Measurements from ENCODE around the gene SPECC1L.

Gene SPECC1L

DNA sequence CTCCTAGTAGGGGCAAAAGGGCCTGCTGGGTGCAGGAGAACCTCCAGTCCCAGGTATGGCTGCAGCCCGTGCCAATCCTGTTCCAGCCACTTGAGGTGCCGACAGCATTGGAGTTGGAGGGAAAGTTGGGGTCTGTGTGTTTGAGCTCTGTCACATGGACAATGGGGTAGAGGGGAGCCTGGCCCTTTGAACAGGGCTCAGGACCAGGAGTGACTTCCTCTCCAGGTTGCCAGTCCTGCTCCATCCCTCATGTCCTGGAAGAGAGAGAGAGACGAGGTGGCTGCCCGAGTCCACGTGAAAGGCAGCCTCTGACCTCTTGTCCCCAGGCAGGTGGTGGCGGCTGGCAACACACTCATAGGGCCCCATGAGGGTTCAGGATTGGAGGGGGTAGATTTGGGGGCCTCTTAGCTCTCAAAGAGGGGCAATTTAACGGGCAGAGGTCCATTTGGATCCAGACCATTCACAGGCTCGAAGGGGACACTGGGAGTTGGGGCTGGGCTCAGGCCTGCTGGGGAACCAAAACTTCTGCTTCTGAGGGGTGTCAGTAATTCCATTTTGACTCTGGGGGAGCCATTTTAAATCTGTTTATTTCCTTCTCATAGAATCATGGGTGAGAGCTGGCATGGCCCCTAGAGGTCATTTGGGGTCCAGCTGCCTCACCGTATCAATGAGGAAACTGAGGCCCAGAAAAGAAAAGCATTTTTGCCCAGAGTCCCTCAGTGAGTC, 160.8 kb downstream of the SPECC1L start:
- no peak for FAIRE-seq
- no peak for DNase-seq (ENCODE audit: insufficient read length, low spot score)
- TF ChIP-seq SPI1 (IDR thresholded peaks at IDR 0.05; ENCODE audit: low read depth, low read length) (no peak), POLR2AphosphoS5 (IDR thresholded peaks at IDR 0.05; ENCODE audit: low read depth, low read length) (no peak), POLR2A (IDR thresholded peaks at IDR 0.05; ENCODE audit: low read depth, low read length) (no peak), TAF1 (IDR thresholded peaks at IDR 0.05; ENCODE audit: low read depth, low read length) (no peak), PAX5 (IDR thresholded peaks at IDR 0.05; ENCODE audit: insufficient read depth, low read length, severe bottlenecking) (no peak), POU2F2 (IDR thresholded peaks at IDR 0.05; ENCODE audit: low read depth, low read length) (no peak)

DNA sequence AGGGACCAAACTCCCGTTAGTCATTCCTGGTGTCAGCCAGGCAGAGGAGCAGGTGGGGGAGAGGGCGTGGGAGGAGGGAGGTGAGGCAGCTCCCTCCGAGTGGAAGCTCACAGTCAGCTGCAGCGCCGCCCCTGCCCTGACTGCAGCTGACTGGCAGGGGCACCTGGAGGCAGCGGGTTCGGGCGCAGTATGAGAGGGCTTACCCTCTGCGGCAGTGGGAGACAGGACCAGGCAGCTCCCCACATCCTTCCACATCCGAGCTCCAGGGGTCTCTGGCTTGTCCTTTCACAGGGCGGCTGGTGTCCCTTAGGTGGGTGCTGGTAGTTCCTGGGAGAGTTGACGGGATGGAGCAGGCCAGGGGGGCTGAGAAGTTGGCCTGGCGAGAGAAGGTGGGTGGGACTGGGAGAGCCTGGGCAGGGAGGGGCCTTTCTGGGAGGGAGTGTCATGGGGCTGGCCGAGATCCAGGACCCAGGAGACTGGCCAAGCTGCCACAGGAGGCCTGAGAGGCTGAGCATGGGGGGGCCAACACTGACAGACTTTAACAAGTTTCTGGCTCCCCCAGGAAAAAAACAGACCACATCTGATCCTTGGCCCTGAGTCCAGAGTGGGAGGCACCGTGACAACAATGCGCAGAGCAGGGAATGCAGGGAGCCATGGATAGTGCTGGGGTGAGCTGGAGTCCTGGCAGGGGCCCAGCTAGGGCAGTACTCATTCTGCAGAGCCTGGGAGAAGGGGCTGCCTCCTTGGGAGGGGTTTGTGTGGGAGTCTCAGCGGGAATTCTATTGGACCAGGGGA, 161.6 kb downstream of the SPECC1L start:
- FAIRE-seq (no peak), DNase-seq (ENCODE audit: insufficient read length, low spot score) (no peak)
- TF ChIP-seq TAF1 (IDR thresholded peaks at IDR 0.05; ENCODE audit: low read depth, low read length) = no peak
- TF ChIP-seq POU2F2 (IDR thresholded peaks at IDR 0.05; ENCODE audit: low read depth, low read length) = no peak
- TF ChIP-seq SPI1 (IDR thresholded peaks at IDR 0.05; ENCODE audit: low read depth, low read length) = no peak
- no peak for TF ChIP-seq POLR2AphosphoS5 (IDR thresholded peaks at IDR 0.05; ENCODE audit: low read depth, low read length)
- TF ChIP-seq PAX5 (IDR thresholded peaks at IDR 0.05; ENCODE audit: insufficient read depth, low read length, severe bottlenecking) = no peak
- TF ChIP-seq POLR2A (IDR thresholded peaks at IDR 0.05; ENCODE audit: low read depth, low read length) = no peak

DNA sequence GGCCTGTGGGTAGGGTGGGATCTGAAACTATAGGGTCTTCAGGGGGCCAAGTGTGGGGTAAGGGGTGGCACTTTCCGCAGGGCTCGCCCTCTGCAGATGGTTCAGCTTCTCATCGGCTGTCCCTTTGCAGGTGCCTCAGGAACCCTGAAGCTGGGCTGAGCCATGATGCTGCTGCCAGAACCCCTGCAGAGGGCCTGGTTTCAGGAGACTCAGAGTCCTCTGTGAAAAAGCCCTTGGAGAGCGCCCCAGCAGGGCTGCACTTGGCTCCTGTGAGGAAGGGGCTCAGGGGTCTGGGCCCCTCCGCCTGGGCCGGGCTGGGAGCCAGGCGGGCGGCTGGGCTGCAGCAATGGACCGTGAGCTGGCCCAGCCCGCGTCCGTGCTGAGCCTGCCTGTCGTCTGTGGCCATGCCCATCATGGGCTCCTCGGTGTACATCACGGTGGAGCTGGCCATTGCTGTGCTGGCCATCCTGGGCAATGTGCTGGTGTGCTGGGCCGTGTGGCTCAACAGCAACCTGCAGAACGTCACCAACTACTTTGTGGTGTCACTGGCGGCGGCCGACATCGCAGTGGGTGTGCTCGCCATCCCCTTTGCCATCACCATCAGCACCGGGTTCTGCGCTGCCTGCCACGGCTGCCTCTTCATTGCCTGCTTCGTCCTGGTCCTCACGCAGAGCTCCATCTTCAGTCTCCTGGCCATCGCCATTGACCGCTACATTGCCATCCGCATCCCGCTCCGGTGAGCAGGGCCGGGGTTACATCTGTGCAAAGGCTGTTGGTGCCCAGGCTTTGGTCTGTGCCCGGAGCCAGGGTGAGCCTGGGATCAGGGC, 162.6 kb downstream of the SPECC1L start:
- FAIRE-seq (peak; percentile 47), DNase-seq (ENCODE audit: insufficient read length, low spot score) (no peak)
- TF ChIP-seq POLR2AphosphoS5 (IDR thresholded peaks at IDR 0.05; ENCODE audit: low read depth, low read length) = no peak
- no peak for TF ChIP-seq POU2F2 (IDR thresholded peaks at IDR 0.05; ENCODE audit: low read depth, low read length)
- no peak for TF ChIP-seq SPI1 (IDR thresholded peaks at IDR 0.05; ENCODE audit: low read depth, low read length)
- no peak for TF ChIP-seq TAF1 (IDR thresholded peaks at IDR 0.05; ENCODE audit: low read depth, low read length)
- no peak for TF ChIP-seq POLR2A (IDR thresholded peaks at IDR 0.05; ENCODE audit: low read depth, low read length)
- TF ChIP-seq PAX5 (IDR thresholded peaks at IDR 0.05; ENCODE audit: insufficient read depth, low read length, severe bottlenecking) = no peak

DNA sequence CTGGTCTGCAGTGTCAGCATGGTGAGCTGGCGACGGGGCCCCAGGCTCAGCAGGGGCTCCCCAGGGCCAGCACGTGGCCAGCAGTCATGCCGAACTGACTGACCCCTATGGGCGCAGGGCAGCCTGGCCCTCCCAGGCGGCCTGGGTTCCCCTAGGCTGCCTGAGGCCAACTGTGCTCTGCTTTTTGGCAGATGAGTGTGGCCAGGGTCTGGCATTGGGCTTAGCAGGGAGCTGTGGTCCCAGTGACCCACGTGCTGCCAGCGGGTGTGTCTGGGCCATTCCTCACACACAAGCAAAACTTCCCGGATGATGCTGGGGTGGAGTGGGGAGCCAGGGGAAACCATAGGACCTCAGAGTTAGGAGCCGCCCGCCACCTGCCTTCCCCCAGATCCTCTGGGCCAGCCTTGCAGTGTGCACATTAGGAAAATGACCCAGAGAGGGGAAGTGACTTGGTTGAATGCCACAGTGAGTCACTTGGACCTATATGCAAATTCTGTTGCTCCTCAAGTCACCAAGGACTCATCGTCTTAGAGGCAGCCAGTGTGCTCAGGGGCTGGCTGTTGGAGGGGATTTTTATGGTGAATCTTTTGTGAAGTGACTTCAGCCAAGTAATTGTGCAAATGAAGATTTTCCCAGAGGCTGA, 163.3 kb downstream of the SPECC1L start:
- TF ChIP-seq POU2F2 (IDR thresholded peaks at IDR 0.05; ENCODE audit: low read depth, low read length) (peak; percentile 99), TAF1 (IDR thresholded peaks at IDR 0.05; ENCODE audit: low read depth, low read length) (peak; percentile 76; the same call in 1 of the 2 replicates), POLR2A (IDR thresholded peaks at IDR 0.05; ENCODE audit: low read depth, low read length) (peak; percentile 84), POLR2AphosphoS5 (IDR thresholded peaks at IDR 0.05; ENCODE audit: low read depth, low read length) (peak; percentile 84), SPI1 (IDR thresholded peaks at IDR 0.05; ENCODE audit: low read depth, low read length) (peak; percentile 95), PAX5 (IDR thresholded peaks at IDR 0.05; ENCODE audit: insufficient read depth, low read length, severe bottlenecking) (no peak)
- DNase-seq (ENCODE audit: insufficient read length, low spot score) (peak; percentile 65), FAIRE-seq (peak; percentile 98)

DNA sequence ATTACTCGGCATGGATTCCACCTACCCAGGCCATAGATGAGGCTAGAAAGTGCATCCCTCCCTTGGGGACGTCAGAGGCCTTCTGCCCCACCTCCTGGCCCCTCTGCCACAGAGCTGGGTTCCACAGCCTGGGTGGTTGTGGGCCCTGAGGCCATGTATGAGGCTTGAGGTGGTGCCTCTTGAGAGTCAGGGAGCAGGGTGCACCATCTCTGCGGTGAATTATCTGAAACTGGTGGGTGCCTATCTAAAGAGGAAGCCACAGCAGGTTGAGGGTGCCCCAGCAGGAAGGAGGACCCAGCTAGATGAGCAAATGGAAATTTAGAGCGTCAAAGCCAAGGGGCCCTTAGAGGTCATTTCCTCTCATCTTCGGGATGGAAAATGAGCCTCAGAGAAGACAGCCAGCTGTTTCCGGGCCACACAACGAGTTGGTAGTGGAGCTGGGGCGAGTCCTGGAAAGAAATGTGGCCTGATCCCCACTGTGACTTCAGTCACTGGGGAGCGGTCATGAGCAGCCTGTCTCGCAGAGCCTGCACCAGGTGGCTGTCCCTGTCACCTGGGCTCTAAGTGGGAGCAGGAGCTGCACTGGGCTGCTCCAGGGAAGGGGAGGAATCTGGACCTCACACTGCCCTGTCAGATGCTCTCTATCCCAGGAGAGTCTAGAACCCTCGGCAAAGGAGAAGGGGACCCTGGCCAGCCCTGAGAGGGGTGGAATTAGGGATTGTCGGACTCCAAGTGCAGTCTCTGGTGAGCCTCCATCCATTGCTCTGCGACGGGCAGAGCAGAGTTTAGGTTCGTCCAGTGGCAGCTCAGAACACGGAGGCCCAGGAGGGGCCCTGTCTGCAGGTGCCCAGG, 164.1 kb downstream of the SPECC1L start:
- FAIRE-seq (no peak), DNase-seq (ENCODE audit: insufficient read length, low spot score) (peak; percentile 68)
- TF ChIP-seq SPI1 (IDR thresholded peaks at IDR 0.05; ENCODE audit: low read depth, low read length) (peak; percentile 81), TAF1 (IDR thresholded peaks at IDR 0.05; ENCODE audit: low read depth, low read length) (peak; percentile 36; the same call in 1 of the 2 replicates), POLR2AphosphoS5 (IDR thresholded peaks at IDR 0.05; ENCODE audit: low read depth, low read length) (no peak), POU2F2 (IDR thresholded peaks at IDR 0.05; ENCODE audit: low read depth, low read length) (peak; percentile 70; the same call in 1 of the 2 replicates)

DNA sequence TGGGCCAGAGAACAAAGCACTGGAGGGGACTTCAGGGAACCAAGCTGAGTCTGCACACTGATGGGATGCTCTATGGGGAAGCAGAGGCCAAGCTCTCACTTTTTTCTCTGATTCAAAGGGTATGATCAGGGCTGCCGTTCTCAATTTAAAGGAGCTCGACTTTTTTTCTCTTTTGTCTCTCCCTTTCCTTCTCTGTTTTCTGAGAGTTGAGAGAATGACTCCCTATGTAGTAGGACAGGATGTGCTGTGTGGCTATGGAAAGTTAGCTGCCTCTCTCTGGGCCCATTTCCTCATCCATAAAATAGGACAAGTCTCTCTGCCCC, 164.7 kb downstream of the SPECC1L start:
- DNase-seq (ENCODE audit: insufficient read length, low spot score) (no peak), FAIRE-seq (no peak)
- TF ChIP-seq POLR2AphosphoS5 (IDR thresholded peaks at IDR 0.05; ENCODE audit: low read depth, low read length) = no peak
- no peak for TF ChIP-seq TAF1 (IDR thresholded peaks at IDR 0.05; ENCODE audit: low read depth, low read length)
- TF ChIP-seq POU2F2 (IDR thresholded peaks at IDR 0.05; ENCODE audit: low read depth, low read length) = no peak

DNA sequence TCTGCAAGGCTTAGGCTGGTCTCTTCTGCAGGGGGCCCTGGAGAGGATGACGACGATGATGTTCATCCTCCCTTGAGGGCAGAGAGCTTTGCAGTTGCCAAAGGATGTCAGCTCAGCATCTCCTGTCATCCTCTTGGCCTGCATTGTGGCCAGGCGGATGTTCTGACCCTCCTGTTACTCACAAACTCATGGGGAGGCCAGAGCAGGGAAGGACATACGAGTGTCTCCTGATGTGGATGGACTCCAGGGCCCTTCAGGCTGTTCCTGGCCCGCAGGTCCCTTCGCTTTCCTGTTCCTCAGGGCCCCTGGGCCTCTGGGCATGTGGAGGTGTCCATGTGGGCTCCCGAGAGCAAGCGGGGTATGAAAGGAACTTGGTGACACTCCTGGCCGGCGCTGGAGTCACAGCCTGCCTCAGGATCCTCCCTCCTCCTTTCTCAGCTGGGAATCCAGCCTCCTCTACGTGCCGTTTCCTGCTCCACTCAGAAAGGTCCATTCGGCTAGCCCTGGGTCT, 165.3 kb downstream of the SPECC1L start:
- TF ChIP-seq POU2F2 (IDR thresholded peaks at IDR 0.05; ENCODE audit: low read depth, low read length) (no peak), TAF1 (IDR thresholded peaks at IDR 0.05; ENCODE audit: low read depth, low read length) (no peak), PAX5 (IDR thresholded peaks at IDR 0.05; ENCODE audit: insufficient read depth, low read length, severe bottlenecking) (no peak), POLR2AphosphoS5 (IDR thresholded peaks at IDR 0.05; ENCODE audit: low read depth, low read length) (no peak), SPI1 (IDR thresholded peaks at IDR 0.05; ENCODE audit: low read depth, low read length) (no peak), POLR2A (IDR thresholded peaks at IDR 0.05; ENCODE audit: low read depth, low read length) (no peak)
- DNase-seq (ENCODE audit: insufficient read length, low spot score) (no peak), FAIRE-seq (peak; percentile 71)

DNA sequence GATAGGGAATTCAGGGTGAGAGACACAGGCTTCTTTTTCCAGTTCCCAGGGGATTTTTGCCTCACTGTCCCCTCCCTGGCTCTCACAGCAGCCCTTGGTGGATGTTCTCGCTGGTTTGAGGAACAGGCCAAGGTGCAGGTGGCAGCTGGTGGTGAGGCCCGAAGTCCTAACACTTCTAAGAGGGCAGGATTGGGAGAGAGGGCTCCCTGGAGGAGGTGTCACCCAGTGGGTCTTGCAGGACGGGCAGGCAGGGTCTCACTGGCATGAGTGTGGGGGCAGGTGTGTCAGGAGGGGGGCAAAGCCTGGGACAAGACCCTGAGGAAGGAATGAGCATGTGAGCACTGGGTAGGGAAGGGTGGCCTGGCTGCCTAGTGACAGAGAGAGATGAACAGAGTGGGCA, 165.9 kb downstream of the SPECC1L start:
- TF ChIP-seq SPI1 (IDR thresholded peaks at IDR 0.05; ENCODE audit: low read depth, low read length) = no peak
- TF ChIP-seq POLR2AphosphoS5 (IDR thresholded peaks at IDR 0.05; ENCODE audit: low read depth, low read length) = no peak
- TF ChIP-seq POU2F2 (IDR thresholded peaks at IDR 0.05; ENCODE audit: low read depth, low read length) = no peak
- TF ChIP-seq POLR2A (IDR thresholded peaks at IDR 0.05; ENCODE audit: low read depth, low read length) = no peak
- no peak for TF ChIP-seq TAF1 (IDR thresholded peaks at IDR 0.05; ENCODE audit: low read depth, low read length)
- no peak for TF ChIP-seq PAX5 (IDR thresholded peaks at IDR 0.05; ENCODE audit: insufficient read depth, low read length, severe bottlenecking)
- peak; percentile 50 for FAIRE-seq
- DNase-seq (ENCODE audit: insufficient read length, low spot score) = no peak
